GM12865 (cell line): ENCODE results near the gene SPCS3.

ENCODE experiments used
- DNase-seq: peaks from one replicate; pipeline ENCODE4 v3.0.0; 2010; ENCODE audit warnings: low read depth
- H3K4me3 ChIP-seq: 2 replicates; pipeline ENCODE4 v1.5.1; 2011; ENCODE audit warnings: mild to moderate bottlenecking, low read depth, low read length, control low read depth
- CTCF ChIP-seq: IDR thresholded peaks from 2 replicates; pipeline ENCODE4 v1.5.1; 2011; ENCODE audit warnings: low read length, control low read depth, low read depth, inconsistent platforms; ENCODE audit not compliant: insufficient read depth; ENCODE audit errors: missing control alignments

The SPCS3 gene

GRCh38 chr4:176380352-176381157 lies 60.8 kb downstream of the SPCS3 start:
- no peak overlapping the region for H3K4me3 ChIP-seq
- DNase-seq: peak; percentile 7
- TF ChIP-seq CTCF: no peak
